Smooth muscle cell (in vitro differentiated cells): ENCODE results near the gene AMELY. TPM values are rescaled to one million over a fixed set of nuclear protein-coding genes. Genes with fewer than 3 reads are reported as not detected.

Source experiments
- DNase-seq: peaks from one replicate; lab custom pipeline; 2025; ENCODE audit not compliant: unreplicated experiment; lab: John Stamatoyannopoulos, UW
- H2AFZ ChIP-seq: fragments of 200-600 bp; sonication (generic); 2 replicates; pipeline ENCODE4 v1.6.0; 2016; ENCODE audit warnings: antibody characterized with exemption, low read depth, mild to moderate bottlenecking
- H3F3A ChIP-seq: fragments of 200-600 bp; sonication (generic); 2 replicates; pipeline ENCODE4 v1.6.0; 2017; ENCODE audit warnings: antibody characterized with exemption, low read depth
- H3K27ac ChIP-seq: fragments of 200-600 bp; sonication (generic); 2 replicates; pipeline ENCODE4 v1.5.1; 2016; ENCODE audit warnings: low read depth, mild to moderate bottlenecking
- H3K27me3 ChIP-seq: fragments of 200-600 bp; sonication (generic); 2 replicates; pipeline ENCODE4 v1.6.1; 2016; ENCODE audit warnings: low read depth, mild to moderate bottlenecking
- H3K36me3 ChIP-seq: fragments of 200-600 bp; sonication (generic); 2 replicates; pipeline ENCODE4 v1.5.1; 2016; ENCODE audit warnings: low read depth
- H3K4me1 ChIP-seq: fragments of 200-600 bp; sonication (generic); 2 replicates; pipeline ENCODE4 v1.5.1; 2016; ENCODE audit warnings: low read depth
- H3K4me2 ChIP-seq: fragments of 200-600 bp; sonication (generic); 2 replicates; pipeline ENCODE4 v1.6.0; 2016; ENCODE audit warnings: mild to moderate bottlenecking
- H3K4me3 ChIP-seq: fragments of 200-600 bp; sonication (generic); 2 replicates; pipeline ENCODE4 v1.5.1; 2016; ENCODE audit warnings: mild to moderate bottlenecking
- H3K79me2 ChIP-seq: fragments of 200-600 bp; sonication (generic); 2 replicates; pipeline ENCODE4 v1.6.0; 2016; ENCODE audit warnings: low read depth, mild to moderate bottlenecking
- H3K9ac ChIP-seq: fragments of 200-600 bp; sonication (generic); 2 replicates; pipeline ENCODE4 v1.6.0; 2016; ENCODE audit warnings: low read depth
- H3K9me3 ChIP-seq: fragments of 200-600 bp; sonication (generic); replicated peaks from 2 replicates; pipeline ENCODE4 v1.5.1; 2016; ENCODE audit warnings: low read depth
- H4K20me1 ChIP-seq: fragments of 200-600 bp; sonication (generic); 2 replicates; pipeline ENCODE4 v1.6.0; 2016; ENCODE audit warnings: low read depth
- WGBS: methylation state at CpG from one replicate; pipeline ENCODE4 v1.1.7; 2016; ENCODE audit warnings: low lambda C conversion rate; 5-methylcytosine and 5-hydroxymethylcytosine counted together
- polyA plus RNA-seq: library from polyadenylated mRNA; unstranded; fragments of >200 nt; fragmentation: Nextera tagmentation; extraction: Ambion mirVana; gene quantifications from 2 replicates; pipeline ENCODE4 v1.2.1, GENCODE V29; 2016
- total RNA-seq: library from RNA; depleted of rRNA; stranded (reverse); fragments of >200 nt; gene quantifications from 2 replicates; pipeline ENCODE4 v1.2.3, GENCODE V29; 2014
- TF ChIP-seq, protein P1 (sequence below): fragments of 200-600 bp; sonication (generic); IDR thresholded peaks from 2 replicates; pipeline ENCODE4 v1.5.1; 2017; ENCODE audit warnings: borderline replicate concordance, mild to moderate bottlenecking, antibody characterized with exemption; ENCODE audit not compliant: insufficient read depth, poor library complexity, severe bottlenecking

Gene AMELY
- total and polyA plus RNA-seq, 2 experiments from 2014 or later: not detected

DNA sequence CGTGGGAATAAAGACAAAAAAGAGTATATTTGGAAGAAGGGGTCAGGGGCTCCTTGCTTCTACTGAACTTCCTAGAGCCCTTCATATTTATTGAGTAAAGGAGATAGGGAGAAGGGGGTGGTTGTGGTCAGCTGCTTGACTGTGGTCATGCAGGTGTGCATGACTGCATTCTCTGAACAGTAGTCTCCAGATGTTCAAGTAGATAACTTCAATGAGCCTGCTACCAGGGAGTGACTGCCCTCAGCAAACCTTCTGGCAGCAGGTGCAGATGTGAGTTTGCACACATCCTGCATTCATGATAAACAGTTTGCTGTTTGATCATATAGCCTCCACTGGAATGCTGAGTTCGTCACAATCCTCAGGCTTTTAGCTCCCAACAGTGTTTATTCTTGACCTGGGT lies 9.5 kb upstream of the AMELY start:
- WGBS: no CpG with 5 or more reads among the region's 2 CpGs
- Histone ChIP-seq H3F3A (no peaks in the 10 kb centered on the region), H3K36me3 (no peaks in the 10 kb centered on the region), H3K9me3 (no peaks in the 10 kb centered on the region), H3K27ac (no peak overlapping the region), H3K4me1 (no peaks in the 10 kb centered on the region), H4K20me1 (no peaks in the 10 kb centered on the region), H3K4me2 (no peak overlapping the region), H3K4me3 (no peak overlapping the region), H2AFZ (no peak overlapping the region), H3K27me3 (no peaks in the 10 kb centered on the region), H3K9ac (no peak overlapping the region), H3K79me2 (no peaks in the 10 kb centered on the region)
- DNase-seq: no peak
- TF ChIP-seq, protein P1, sequence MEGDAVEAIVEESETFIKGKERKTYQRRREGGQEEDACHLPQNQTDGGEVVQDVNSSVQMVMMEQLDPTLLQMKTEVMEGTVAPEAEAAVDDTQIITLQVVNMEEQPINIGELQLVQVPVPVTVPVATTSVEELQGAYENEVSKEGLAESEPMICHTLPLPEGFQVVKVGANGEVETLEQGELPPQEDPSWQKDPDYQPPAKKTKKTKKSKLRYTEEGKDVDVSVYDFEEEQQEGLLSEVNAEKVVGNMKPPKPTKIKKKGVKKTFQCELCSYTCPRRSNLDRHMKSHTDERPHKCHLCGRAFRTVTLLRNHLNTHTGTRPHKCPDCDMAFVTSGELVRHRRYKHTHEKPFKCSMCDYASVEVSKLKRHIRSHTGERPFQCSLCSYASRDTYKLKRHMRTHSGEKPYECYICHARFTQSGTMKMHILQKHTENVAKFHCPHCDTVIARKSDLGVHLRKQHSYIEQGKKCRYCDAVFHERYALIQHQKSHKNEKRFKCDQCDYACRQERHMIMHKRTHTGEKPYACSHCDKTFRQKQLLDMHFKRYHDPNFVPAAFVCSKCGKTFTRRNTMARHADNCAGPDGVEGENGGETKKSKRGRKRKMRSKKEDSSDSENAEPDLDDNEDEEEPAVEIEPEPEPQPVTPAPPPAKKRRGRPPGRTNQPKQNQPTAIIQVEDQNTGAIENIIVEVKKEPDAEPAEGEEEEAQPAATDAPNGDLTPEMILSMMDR: no peak

DNA sequence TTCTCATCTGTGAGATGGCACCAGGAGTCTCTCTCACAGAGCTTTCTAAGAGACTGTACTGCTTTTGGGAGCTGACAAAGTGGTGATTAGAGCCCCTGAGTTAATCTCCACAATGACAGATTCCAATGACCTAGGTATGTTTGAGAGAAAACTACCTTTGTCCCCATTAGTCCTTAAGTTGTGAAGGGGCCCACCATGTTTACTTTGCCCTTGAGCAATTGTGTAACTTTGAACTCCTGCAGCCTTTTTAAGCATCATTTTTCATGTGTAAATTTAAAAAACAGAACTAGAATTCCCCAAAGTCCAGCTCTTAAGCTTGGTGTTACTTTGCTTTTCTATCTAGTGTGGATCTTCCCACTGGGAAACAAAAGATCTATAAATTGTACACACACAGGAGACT lies 1.8 kb upstream of the AMELY start:
- Histone ChIP-seq H3K27me3 (no peaks in the 10 kb centered on the region), H3K79me2 (no peaks in the 10 kb centered on the region), H3K4me2 (no peak overlapping the region), H3K36me3 (no peaks in the 10 kb centered on the region), H3K9ac (no peak overlapping the region), H4K20me1 (no peaks in the 10 kb centered on the region), H3K9me3 (no peaks in the 10 kb centered on the region), H2AFZ (no peak overlapping the region), H3F3A (no peaks in the 10 kb centered on the region), H3K27ac (no peak overlapping the region), H3K4me3 (no peak overlapping the region), H3K4me1 (no peaks in the 10 kb centered on the region)
- TF ChIP-seq, protein P1: no peak
- no peak for DNase-seq

DNA sequence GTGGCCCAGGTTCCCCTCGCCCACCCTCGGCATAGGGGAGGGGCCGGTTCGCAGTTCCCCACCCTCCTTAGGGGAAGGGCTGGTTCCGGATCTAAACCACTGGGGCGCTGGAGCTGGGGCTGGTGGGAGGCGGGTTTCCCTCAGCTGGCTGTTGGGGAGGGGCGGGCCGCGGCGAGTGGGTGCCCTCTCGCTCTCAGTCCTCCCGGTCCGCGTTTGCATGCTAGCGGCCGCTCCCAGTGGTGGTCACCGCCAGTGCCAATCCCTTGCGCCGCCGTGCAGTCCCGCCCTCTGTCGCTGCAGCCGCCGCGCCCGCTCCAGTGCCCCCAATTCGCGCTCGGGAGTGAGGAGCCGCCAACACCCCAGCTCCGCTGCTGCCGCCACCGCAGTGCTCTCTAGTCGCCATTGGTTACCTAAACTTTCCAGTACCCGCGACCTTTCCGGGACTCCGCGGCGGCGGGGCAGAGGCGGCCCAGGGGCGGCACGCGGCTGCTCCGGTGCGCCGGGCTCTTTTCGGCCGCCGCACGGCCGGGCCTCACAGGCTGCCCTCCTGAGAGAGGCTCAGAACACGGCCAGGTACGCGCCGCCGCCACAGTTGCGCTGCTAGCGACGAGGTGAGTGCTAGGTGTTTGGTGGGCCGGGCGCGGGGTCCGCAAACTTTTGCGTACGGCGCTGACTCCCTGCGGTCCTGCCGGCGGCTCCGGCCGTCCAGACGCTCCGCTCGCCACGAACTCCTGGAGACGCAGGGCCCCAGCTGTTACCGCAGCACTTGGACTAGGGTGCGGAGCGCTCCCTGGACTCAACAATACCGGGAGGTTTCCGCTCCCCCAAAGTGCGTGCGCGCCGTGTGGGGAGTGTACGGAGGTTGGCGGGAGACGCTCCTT lies 940 bp downstream of the AMELY start, which contains the start of gene TBL1Y:
TBL1Y (plus strand) TSS at position 326 of the 881 bp plus-strand sequence. CDS start 114,388 bp downstream, outside the sequence.
- H3K27ac ChIP-seq: no peak within 1 kb of the TSS
- TF ChIP-seq, protein P1: no peak
- H3K9me3 ChIP-seq: no peaks in the 10 kb centered on the region
- no peaks in the 10 kb centered on the region for H3F3A ChIP-seq
- H4K20me1 ChIP-seq: no peaks in the 10 kb centered on the region
- no peaks in the 10 kb centered on the region for H3K36me3 ChIP-seq
- no peaks in the 10 kb centered on the region for H3K79me2 ChIP-seq
- no peak within 1 kb of the TSS for H3K9ac ChIP-seq
- no peak for DNase-seq
- no peaks in the 10 kb centered on the region for H3K27me3 ChIP-seq
- no CpG with 5 or more reads among the region's 91 CpGs for WGBS
- no peak within 1 kb of the TSS for H2AFZ ChIP-seq
- H3K4me3 ChIP-seq: no peak within 1 kb of the TSS
- no peaks in the 10 kb centered on the region for H3K4me1 ChIP-seq
- no peak within 1 kb of the TSS for H3K4me2 ChIP-seq

DNA sequence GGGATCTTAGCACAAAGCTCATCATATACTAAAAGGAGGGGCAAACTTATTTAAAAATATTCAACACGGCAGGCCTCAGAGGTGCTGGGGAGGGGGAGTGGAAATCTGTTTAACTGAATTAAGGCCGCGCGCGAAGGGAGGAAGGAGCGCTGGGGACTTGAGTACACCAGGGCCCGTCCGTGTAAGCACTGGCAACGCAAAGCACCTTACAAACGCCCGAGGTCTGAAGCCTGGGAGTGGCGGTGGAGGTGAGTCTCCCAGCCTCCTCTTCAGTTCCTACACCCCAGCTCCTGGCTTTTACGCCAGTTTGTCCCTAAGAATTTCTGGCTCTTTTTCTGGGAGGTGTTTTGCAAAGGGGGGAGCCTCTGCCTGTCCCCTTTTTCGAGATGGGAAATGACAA lies 1.7 kb downstream of the AMELY start:
- Histone ChIP-seq H3K4me1 (no peaks in the 10 kb centered on the region), H3K27me3 (no peaks in the 10 kb centered on the region), H3K79me2 (no peaks in the 10 kb centered on the region), H2AFZ (no peak overlapping the region), H3K4me2 (no peak overlapping the region), H3K9ac (no peak overlapping the region), H3K4me3 (no peak overlapping the region), H3F3A (no peaks in the 10 kb centered on the region), H4K20me1 (no peaks in the 10 kb centered on the region), H3K9me3 (no peaks in the 10 kb centered on the region), H3K27ac (no peak overlapping the region), H3K36me3 (no peaks in the 10 kb centered on the region)
- TF ChIP-seq, protein P1: no peak
- WGBS: no CpG with 5 or more reads among the region's 14 CpGs
- DNase-seq: no peak
